ENCODE results near the gene CAPN13.

The CAPN13 gene

GRCh38 chr2:30761226-30761625 is 46.0 kb downstream of the CAPN13 start:
- DNase-seq = no peak

- no peak for DNase-seq
These were observed 47.8 kb downstream of the CAPN13 start for GRCh38 chr2:30759481-30759880.

GRCh38 chr2:30758191-30758651 is 49.0 kb downstream of the CAPN13 start:
- no peak for DNase-seq

- no peak for DNase-seq
These were observed 49.5 kb downstream of the CAPN13 start for GRCh38 chr2:30757749-30758148.

GRCh38 chr2:30756971-30757370 is 50.3 kb downstream of the CAPN13 start:
- no peak for DNase-seq

GRCh38 chr2:30756051-30756719 is 51.1 kb downstream of the CAPN13 start:
- DNase-seq = no peak

GRCh38 chr2:30753630-30754029 is 53.6 kb downstream of the CAPN13 start:
- DNase-seq = no peak

GRCh38 chr2:30752811-30753210 is 54.4 kb downstream of the CAPN13 start:
- DNase-seq = no peak

- no peak for DNase-seq
These were observed 60.0 kb downstream of the CAPN13 start for GRCh38 chr2:30747206-30747605.

- no peak for DNase-seq
These were observed 62.4 kb downstream of the CAPN13 start for GRCh38 chr2:30744823-30745222.

GRCh38 chr2:30741576-30741975 is 65.7 kb downstream of the CAPN13 start:
- DNase-seq = no peak

- DNase-seq = no peak
These were observed 68.9 kb downstream of the CAPN13 start for GRCh38 chr2:30738141-30738911.

- DNase-seq = no peak
These were observed 70.0 kb downstream of the CAPN13 start for GRCh38 chr2:30737326-30737610.

- no peak for DNase-seq
These were observed 70.6 kb downstream of the CAPN13 start for GRCh38 chr2:30736461-30737325.

GRCh38 chr2:30733876-30734520 is 73.2 kb downstream of the CAPN13 start:
- DNase-seq = no peak

- DNase-seq = no peak
These were observed 74.4 kb downstream of the CAPN13 start for GRCh38 chr2:30732876-30733275.

GRCh38 chr2:30732376-30732775 is 74.9 kb downstream of the CAPN13 start:
- no peak for DNase-seq

- DNase-seq = no peak
These were observed 75.5 kb downstream of the CAPN13 start for GRCh38 chr2:30731706-30732105.

- no peak for DNase-seq
These were observed 76.3 kb downstream of the CAPN13 start for GRCh38 chr2:30730736-30731647.

- DNase-seq = no peak
These were observed 78.2 kb downstream of the CAPN13 start for GRCh38 chr2:30729031-30729430.

GRCh38 chr2:30722936-30723725 is 84.1 kb downstream of the CAPN13 start:
- DNase-seq = peak in 1 of 2 experiments; percentile 7

Data from activated T-cell treated with anti-CD3 and anti-CD28 coated beads, Interleukin-2, amount 50 U/mL, for 48 hours (primary cell).